CD8-positive, alpha-beta memory T cell (primary cell): ENCODE measurements around the gene DUS3L. TPM values are rescaled to one million over a fixed set of nuclear protein-coding genes. Genes with fewer than 3 reads are reported as not detected.

Experiments
- CTCF ChIA-PET: fragments of 350-600 bp; sonication (Branson Sonifier 250); formaldehyde crosslinking; loops from one replicate; lab custom pipeline; 2021; ENCODE audit warnings: antibody characterized with exemption; lab: Charles Lee
- POLR2A ChIA-PET: fragments of 350-600 bp; sonication (Branson Sonifier 250); formaldehyde crosslinking; loops from one replicate; lab custom pipeline; 2021; ENCODE audit warnings: antibody characterized with exemption; lab: Charles Lee
- DNase-seq, 5 donors: peaks; one replicate each; pipeline versions ENCODE4 v3.0.0 to v3.0.0-alpha.2; 2020 to 2022; ENCODE audit warnings: mixed read lengths in 1 of 5
- H3K27ac ChIP-seq: one replicate; pipeline ENCODE4 v1.7.0; 2013; ENCODE audit warnings: low read depth, mild to moderate bottlenecking, low read length, moderate library complexity
- H3K27me3 ChIP-seq: 2 replicates; pipeline ENCODE4 v1.7.0; 2013; ENCODE audit warnings: low read length, mild to moderate bottlenecking; ENCODE audit not compliant: insufficient read depth, poor library complexity, severe bottlenecking
- H3K36me3 ChIP-seq: 2 replicates; pipeline ENCODE4 v1.7.0; 2013; ENCODE audit warnings: mild to moderate bottlenecking, low read length, moderate library complexity; ENCODE audit not compliant: insufficient read depth
- H3K4me1 ChIP-seq: 2 replicates; pipeline ENCODE4 v1.7.0; 2013; ENCODE audit warnings: mild to moderate bottlenecking, low read length, moderate library complexity; ENCODE audit not compliant: insufficient read depth
- H3K4me3 ChIP-seq: 2 replicates; pipeline ENCODE4 v1.7.0; 2013; ENCODE audit warnings: mild to moderate bottlenecking, low read length
- H3K9me3 ChIP-seq: 2 replicates; pipeline ENCODE4 v1.7.0; 2013; ENCODE audit warnings: mild to moderate bottlenecking, low read length
- H3K27ac Mint-ChIP-seq, 8 donors: one replicate each; pipeline ENCODE4 v1.8.0; 2020 to 2021; ENCODE audit warnings: mixed read lengths in 8 of 8, mild to moderate bottlenecking in 6 of 8, inconsistent platforms in 3 of 8, moderate library complexity in 3 of 8
- H3K27me3 Mint-ChIP-seq, 2 donors: one replicate each; pipeline ENCODE4 v1.8.0; 2020 to 2021; ENCODE audit warnings: mixed read lengths in 2 of 2, mild to moderate bottlenecking in 1 of 2, moderate library complexity in 1 of 2
- H3K36me3 Mint-ChIP-seq, 3 donors: one replicate each; pipeline ENCODE4 v1.8.0; 2020 to 2021; ENCODE audit warnings: mixed read lengths in 3 of 3, inconsistent platforms in 1 of 3, mild to moderate bottlenecking in 1 of 3
- H3K4me1 Mint-ChIP-seq, 3 donors: one replicate each; pipeline ENCODE4 v1.8.0; 2020 to 2021; ENCODE audit warnings: mixed read lengths in 3 of 3, inconsistent platforms in 1 of 3, mild to moderate bottlenecking in 1 of 3
- H3K4me3 Mint-ChIP-seq, 7 donors: one replicate each; pipeline ENCODE4 v1.8.0; 2020 to 2021; ENCODE audit warnings: mixed read lengths in 7 of 7, mild to moderate bottlenecking in 6 of 7, moderate library complexity in 4 of 7, inconsistent platforms in 2 of 7
- H3K9me3 Mint-ChIP-seq, 5 donors: one replicate each; pipeline ENCODE4 v1.8.0; 2020 to 2022; ENCODE audit warnings: mixed read lengths in 5 of 5, mild to moderate bottlenecking in 3 of 5, moderate library complexity in 2 of 5, inconsistent platforms in 1 of 5
- polyA plus RNA-seq: library from polyadenylated mRNA; unstranded; fragments of 300-500 nt; fragmentation: Illumina TruSeq; gene quantifications from one replicate; pipeline ENCODE4 v1.2.3, GENCODE V29; 2021
- total RNA-seq, 2 experiments: library from RNA; stranded (reverse); gene quantifications; one replicate each; pipeline ENCODE4 v1.2.3, GENCODE V29; 2021

DUS3L gene
- total and polyA plus RNA-seq, 3 experiments from 2014 or later: 33.2 to 93.6 (median 90.9) TPM

- peaks cover 0 to 5% (median 0%) of the 10 kb centered on the region in 5 donors for H3K9me3 Mint-ChIP-seq
- Histone ChIP-seq H3K9me3 (no peaks in the 10 kb centered on the region), H3K36me3 (no peaks in the 10 kb centered on the region), H3K4me1 (peaks cover 19% of the 10 kb centered on the region), H3K4me3 (no peak overlapping the region), H3K27me3 (no peaks in the 10 kb centered on the region), H3K27ac (no peak overlapping the region)
- POLR2A ChIA-PET: interaction anchor here (0.6 kb wide), 1 partner anchor 21 kb away, joined by 3 read pairs; no protein-coding TSS in a partner anchor
- no peak overlapping the region for H3K4me3 Mint-ChIP-seq
- H3K27ac Mint-ChIP-seq: peak overlapping the region in 1 of 8 donors; percentile 15
- peaks cover 6 to 13% of the 10 kb centered on the region in 2 donors for H3K27me3 Mint-ChIP-seq
- peaks cover 4 to 19% (median 4%) of the 10 kb centered on the region in 3 donors for H3K4me1 Mint-ChIP-seq
- CTCF ChIA-PET: no interaction called here
- H3K36me3 Mint-ChIP-seq: peaks cover 0 to 2% (median 0%) of the 10 kb centered on the region in 3 donors
- no peak for DNase-seq
Measured at GRCh38 chr19:5825178-5825577, 34.2 kb upstream of the DUS3L start.

GRCh38 chr19:5824751-5825150, 33.8 kb upstream of the DUS3L start:
- H3K4me1 Mint-ChIP-seq: peaks cover 4 to 19% (median 4%) of the 10 kb centered on the region in 3 donors
- H3K27ac Mint-ChIP-seq: no peak overlapping the region
- Histone ChIP-seq H3K27ac (no peak overlapping the region), H3K9me3 (no peaks in the 10 kb centered on the region), H3K4me1 (peaks cover 19% of the 10 kb centered on the region), H3K36me3 (no peaks in the 10 kb centered on the region), H3K4me3 (no peak overlapping the region), H3K27me3 (no peaks in the 10 kb centered on the region)
- H3K27me3 Mint-ChIP-seq: peaks cover 3 to 13% of the 10 kb centered on the region in 2 donors
- ChIA-PET POLR2A (interaction anchor here (0.6 kb wide), 1 partner anchor 20 kb away, joined by 3 read pairs; no protein-coding TSS in a partner anchor), CTCF (no interaction called here)
- peaks cover 0 to 2% (median 0%) of the 10 kb centered on the region in 3 donors for H3K36me3 Mint-ChIP-seq
- no peak overlapping the region for H3K4me3 Mint-ChIP-seq
- no peak for DNase-seq
- peaks cover 0 to 5% (median 0%) of the 10 kb centered on the region in 5 donors for H3K9me3 Mint-ChIP-seq

- peaks cover 4 to 17% (median 4%) of the 10 kb centered on the region in 3 donors for H3K4me1 Mint-ChIP-seq
- Histone ChIP-seq H3K4me1 (peaks cover 15% of the 10 kb centered on the region), H3K27me3 (no peaks in the 10 kb centered on the region), H3K36me3 (no peaks in the 10 kb centered on the region), H3K4me3 (no peak overlapping the region), H3K27ac (no peak overlapping the region), H3K9me3 (no peaks in the 10 kb centered on the region)
- no peak overlapping the region for H3K4me3 Mint-ChIP-seq
- CTCF ChIA-PET: no interaction called here
- POLR2A ChIA-PET: no interaction called here
- peaks cover 3 to 13% of the 10 kb centered on the region in 2 donors for H3K27me3 Mint-ChIP-seq
- no peak overlapping the region for H3K27ac Mint-ChIP-seq
- peaks cover 0 to 5% (median 0%) of the 10 kb centered on the region in 5 donors for H3K9me3 Mint-ChIP-seq
- H3K36me3 Mint-ChIP-seq: peaks cover 0 to 2% (median 0%) of the 10 kb centered on the region in 3 donors
- DNase-seq: no peak
Measured at GRCh38 chr19:5823579-5824281, 32.8 kb upstream of the DUS3L start.

- ChIA-PET CTCF (interaction anchor here (0.9 to 1.8 kb wide), 2 partner anchors 18 kb away, joined by 4 to 6 read pairs; no protein-coding TSS in a partner anchor), POLR2A (no interaction called here)
- H3K27me3 Mint-ChIP-seq: peaks cover 3 to 12% of the 10 kb centered on the region in 2 donors
- H3K36me3 Mint-ChIP-seq: no peaks in the 10 kb centered on the region
- Histone ChIP-seq H3K27me3 (no peaks in the 10 kb centered on the region), H3K9me3 (no peaks in the 10 kb centered on the region), H3K4me3 (no peak overlapping the region), H3K4me1 (peaks cover 9% of the 10 kb centered on the region), H3K36me3 (no peaks in the 10 kb centered on the region), H3K27ac (no peak overlapping the region)
- peaks cover 0 to 9% (median 4%) of the 10 kb centered on the region in 3 donors for H3K4me1 Mint-ChIP-seq
- no peak overlapping the region for H3K27ac Mint-ChIP-seq
- no peak overlapping the region for H3K4me3 Mint-ChIP-seq
- no peaks in the 10 kb centered on the region for H3K9me3 Mint-ChIP-seq
- no peak for DNase-seq
Measured at GRCh38 chr19:5822181-5822844, 31.4 kb upstream of the DUS3L start.

GRCh38 chr19:5821521-5822180, 30.7 kb upstream of the DUS3L start:
- peaks cover 3 to 12% of the 10 kb centered on the region in 2 donors for H3K27me3 Mint-ChIP-seq
- no peak overlapping the region for H3K4me3 ChIP-seq
- H3K27me3 ChIP-seq: no peaks in the 10 kb centered on the region
- H3K36me3 Mint-ChIP-seq: no peaks in the 10 kb centered on the region
- peak overlapping the region in 1 of 8 donors; percentile 4 for H3K27ac Mint-ChIP-seq
- no peaks in the 10 kb centered on the region for H3K36me3 ChIP-seq
- no peak for DNase-seq
- peaks cover 0 to 2% (median 0%) of the 10 kb centered on the region in 3 donors for H3K4me1 Mint-ChIP-seq
- peak overlapping the region in 1 of 7 donors; percentile 63 for H3K4me3 Mint-ChIP-seq
- no peak overlapping the region for H3K27ac ChIP-seq
- ChIA-PET CTCF (interaction anchor here (1.8 kb wide), 1 partner anchor 18 kb away, joined by 6 read pairs; no protein-coding TSS in a partner anchor), POLR2A (no interaction called here)
- no peaks in the 10 kb centered on the region for H3K9me3 Mint-ChIP-seq
- peaks cover 3% of the 10 kb centered on the region for H3K4me1 ChIP-seq
- no peaks in the 10 kb centered on the region for H3K9me3 ChIP-seq

- no peaks in the 10 kb centered on the region for H3K36me3 ChIP-seq
- no peak overlapping the region for H3K27ac ChIP-seq
- Mint-ChIP-seq H3K4me1 (no peaks in the 10 kb centered on the region), H3K36me3 (no peaks in the 10 kb centered on the region), H3K27ac (no peak overlapping the region), H3K4me3 (no peak overlapping the region), H3K27me3 (peaks cover 3 to 15% of the 10 kb centered on the region in 2 donors), H3K9me3 (no peaks in the 10 kb centered on the region)
- H3K4me3 ChIP-seq: no peak overlapping the region
- no peaks in the 10 kb centered on the region for H3K9me3 ChIP-seq
- H3K27me3 ChIP-seq: no peaks in the 10 kb centered on the region
- ChIA-PET POLR2A (no interaction called here), CTCF (interaction anchor here (1.8 kb wide), 1 partner anchor 17 kb away, joined by 6 read pairs; no protein-coding TSS in a partner anchor)
- DNase-seq: no peak
- no peaks in the 10 kb centered on the region for H3K4me1 ChIP-seq
Measured at GRCh38 chr19:5820785-5821184, 29.8 kb upstream of the DUS3L start.

GRCh38 chr19:5818594-5818993, 27.6 kb upstream of the DUS3L start:
- ChIA-PET CTCF (interaction anchor here (1.3 kb wide), 1 partner anchor 12 kb away, joined by 3 read pairs; no protein-coding TSS in a partner anchor), POLR2A (interaction anchor here (0.6 kb wide), 1 partner anchor 10 kb away, joined by 3 read pairs; no protein-coding TSS in a partner anchor)
- H3K27ac ChIP-seq: no peak overlapping the region
- no peaks in the 10 kb centered on the region for H3K4me1 Mint-ChIP-seq
- H3K27me3 Mint-ChIP-seq: peaks cover 3 to 15% of the 10 kb centered on the region in 2 donors
- DNase-seq: no peak
- no peak overlapping the region for H3K4me3 Mint-ChIP-seq
- no peaks in the 10 kb centered on the region for H3K36me3 Mint-ChIP-seq
- H3K27me3 ChIP-seq: no peaks in the 10 kb centered on the region
- no peaks in the 10 kb centered on the region for H3K36me3 ChIP-seq
- H3K4me3 ChIP-seq: no peak overlapping the region
- no peaks in the 10 kb centered on the region for H3K9me3 Mint-ChIP-seq
- no peak overlapping the region for H3K27ac Mint-ChIP-seq
- H3K4me1 ChIP-seq: no peaks in the 10 kb centered on the region
- H3K9me3 ChIP-seq: no peaks in the 10 kb centered on the region
